OCI-LY3 (cell line): ENCODE data around the gene PLCE1.

Experiments
- EZH2phosphoT487 ChIP-seq: fragments of 200-600 bp; shearing (Covaris generic); IDR thresholded peaks from 2 replicates; pipeline ENCODE4 v1.6.1; 2018; ENCODE audit warnings: antibody characterized with exemption, mixed run types, low read depth
- TF ChIP-seq, protein P1 (sequence below): fragments of 200-600, 300-600 bp; sonication (generic); IDR thresholded peaks from 2 replicates; pipeline ENCODE4 v1.5.1; 2014; ENCODE audit warnings: antibody characterized with exemption, low read length, low read depth

DNA sequence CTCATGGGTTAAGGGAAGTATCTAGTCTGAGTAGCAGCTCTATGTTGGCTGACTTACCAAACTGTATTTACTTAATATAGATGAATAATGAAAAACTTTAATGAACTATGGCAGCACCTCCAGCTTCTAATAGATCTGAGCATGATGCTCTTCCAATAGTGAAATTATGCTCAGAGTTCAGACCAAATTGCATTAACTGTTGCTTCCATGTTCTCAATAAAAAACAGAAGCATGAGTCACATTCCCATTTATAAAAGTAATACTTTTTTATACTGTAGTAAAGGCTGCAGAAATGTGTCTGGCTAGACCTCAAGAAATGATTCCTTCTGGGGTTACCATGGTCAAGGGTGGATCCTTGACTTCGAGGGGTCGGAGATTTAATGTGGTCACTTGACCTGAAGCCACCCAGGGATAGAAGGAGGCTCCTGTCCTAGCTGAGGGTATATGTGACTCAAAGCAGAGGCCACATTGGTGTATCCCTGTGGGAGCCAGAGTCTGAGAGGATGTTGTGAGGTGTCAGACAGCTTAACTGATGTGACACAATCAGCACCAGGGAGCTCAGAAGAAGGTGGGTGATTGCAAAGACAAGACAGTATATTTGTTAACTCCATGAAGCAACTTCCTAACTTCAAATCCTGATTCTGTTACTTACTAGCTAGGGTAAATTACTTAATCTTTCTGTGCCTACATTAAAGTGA, 19.8 kb upstream of the PLCE1 start:
- TF ChIP-seq, protein P1, sequence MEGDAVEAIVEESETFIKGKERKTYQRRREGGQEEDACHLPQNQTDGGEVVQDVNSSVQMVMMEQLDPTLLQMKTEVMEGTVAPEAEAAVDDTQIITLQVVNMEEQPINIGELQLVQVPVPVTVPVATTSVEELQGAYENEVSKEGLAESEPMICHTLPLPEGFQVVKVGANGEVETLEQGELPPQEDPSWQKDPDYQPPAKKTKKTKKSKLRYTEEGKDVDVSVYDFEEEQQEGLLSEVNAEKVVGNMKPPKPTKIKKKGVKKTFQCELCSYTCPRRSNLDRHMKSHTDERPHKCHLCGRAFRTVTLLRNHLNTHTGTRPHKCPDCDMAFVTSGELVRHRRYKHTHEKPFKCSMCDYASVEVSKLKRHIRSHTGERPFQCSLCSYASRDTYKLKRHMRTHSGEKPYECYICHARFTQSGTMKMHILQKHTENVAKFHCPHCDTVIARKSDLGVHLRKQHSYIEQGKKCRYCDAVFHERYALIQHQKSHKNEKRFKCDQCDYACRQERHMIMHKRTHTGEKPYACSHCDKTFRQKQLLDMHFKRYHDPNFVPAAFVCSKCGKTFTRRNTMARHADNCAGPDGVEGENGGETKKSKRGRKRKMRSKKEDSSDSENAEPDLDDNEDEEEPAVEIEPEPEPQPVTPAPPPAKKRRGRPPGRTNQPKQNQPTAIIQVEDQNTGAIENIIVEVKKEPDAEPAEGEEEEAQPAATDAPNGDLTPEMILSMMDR = no peak
- TF ChIP-seq EZH2phosphoT487 = no peak
